DOHH2 (cell line): Measurements from ENCODE around the gene CSPG5.

Experiments used
- H3F3A ChIP-seq: fragments of 200-600 bp; sonication (generic), shearing (Covaris generic); 2 replicates; pipeline ENCODE4 v1.6.0; 2016; ENCODE audit warnings: antibody characterized with exemption, mild to moderate bottlenecking; ENCODE audit not compliant: control insufficient read depth, insufficient read depth
- H3K27ac ChIP-seq: fragments of 200-600 bp; sonication (generic); 2 replicates; pipeline ENCODE4 v1.5.1; 2014; ENCODE audit warnings: low read depth, mild to moderate bottlenecking, low read length, moderate library complexity
- H3K27me3 ChIP-seq: fragments of 200-600 bp; sonication (generic); 2 replicates; pipeline ENCODE4 v1.6.1; 2014; ENCODE audit warnings: mild to moderate bottlenecking, low read length, mixed read lengths; ENCODE audit not compliant: control insufficient read depth
- H3K36me3 ChIP-seq: fragments of 200-600 bp; sonication (generic); 2 replicates; pipeline ENCODE4 v1.6.1; 2014; ENCODE audit warnings: mild to moderate bottlenecking, low read length, moderate library complexity, mixed read lengths; ENCODE audit not compliant: control insufficient read depth
- H3K4me1 ChIP-seq: fragments of 200-600 bp; sonication (generic); 2 replicates; pipeline ENCODE4 v1.6.1; 2014; ENCODE audit warnings: mild to moderate bottlenecking, low read length, mixed read lengths; ENCODE audit not compliant: control insufficient read depth
- H3K4me2 ChIP-seq: fragments of 200-600 bp; sonication (generic); 2 replicates; pipeline ENCODE4 v1.6.0; 2014; ENCODE audit warnings: mild to moderate bottlenecking, low read length, moderate library complexity
- H3K4me3 ChIP-seq: fragments of 200-600 bp; sonication (generic); 2 replicates; pipeline ENCODE4 v1.5.1; 2014; ENCODE audit warnings: mild to moderate bottlenecking, low read length, mixed read lengths
- H3K79me2 ChIP-seq: fragments of 200-600 bp; sonication (generic); 2 replicates; pipeline ENCODE4 v1.6.1; 2014; ENCODE audit warnings: mild to moderate bottlenecking, low read length, mixed read lengths; ENCODE audit not compliant: control insufficient read depth
- H3K9me2 ChIP-seq: fragments of 200-600 bp; sonication (generic); replicated peaks from 2 replicates; pipeline ENCODE4 v1.6.1; 2014; ENCODE audit warnings: mild to moderate bottlenecking, low read length, mixed read lengths; ENCODE audit not compliant: control insufficient read depth
- H3K9me3 ChIP-seq: fragments of 200-600 bp; sonication (generic); 2 replicates; pipeline ENCODE4 v1.6.1; 2014; ENCODE audit warnings: antibody characterized with exemption, low read length, mixed read lengths; ENCODE audit not compliant: control insufficient read depth, insufficient read depth
- H4K20me1 ChIP-seq: fragments of 200-600 bp; sonication (generic); 2 replicates; pipeline ENCODE4 v1.6.0; 2014; ENCODE audit warnings: low read depth, mild to moderate bottlenecking, antibody characterized with exemption, low read length, moderate library complexity; ENCODE audit not compliant: control insufficient read depth, insufficient read depth
- CTCF ChIP-seq: fragments of 200-600 bp; sonication (generic); IDR thresholded peaks from one replicate; pipeline ENCODE4 v1.5.1; 2014; ENCODE audit warnings: antibody characterized with exemption, mild to moderate bottlenecking, low read depth, low read length; ENCODE audit not compliant: poor library complexity, severe bottlenecking
- EZH2phosphoT487 ChIP-seq: fragments of 200-600 bp; sonication (generic); IDR thresholded peaks from 2 replicates; pipeline ENCODE4 v1.6.1; 2017; ENCODE audit warnings: borderline replicate concordance, mild to moderate bottlenecking, antibody characterized with exemption, low read length, moderate library complexity, mixed read lengths

Gene CSPG5

GRCh38 chr3:47588053-47588452 lies 9.4 kb upstream of the CSPG5 start:
- H3K4me1 ChIP-seq: no peaks in the 10 kb centered on the region
- peaks cover 74% of the 10 kb centered on the region for H3K36me3 ChIP-seq
- H3K27ac ChIP-seq: no peak overlapping the region
- H3K4me3 ChIP-seq: no peak overlapping the region
- H3K4me2 ChIP-seq: no peak overlapping the region
- TF ChIP-seq CTCF: no peak
- no peak for TF ChIP-seq EZH2phosphoT487
- H3F3A ChIP-seq: peaks cover 9% of the 10 kb centered on the region
- no peaks in the 10 kb centered on the region for H3K9me2 ChIP-seq
- H4K20me1 ChIP-seq: peaks cover 3% of the 10 kb centered on the region; the same call in 1 of the 2 replicates
- no peaks in the 10 kb centered on the region for H3K9me3 ChIP-seq
- H3K79me2 ChIP-seq: no peaks in the 10 kb centered on the region
- no peaks in the 10 kb centered on the region for H3K27me3 ChIP-seq

- no peaks in the 10 kb centered on the region for H3K9me2 ChIP-seq
- peaks cover 65% of the 10 kb centered on the region for H3K36me3 ChIP-seq
- H3K27ac ChIP-seq: no peak overlapping the region
- TF ChIP-seq EZH2phosphoT487 (no peak), CTCF (no peak)
- H4K20me1 ChIP-seq: peaks cover 3% of the 10 kb centered on the region; the same call in 1 of the 2 replicates
- no peaks in the 10 kb centered on the region for H3K79me2 ChIP-seq
- no peaks in the 10 kb centered on the region for H3K4me1 ChIP-seq
- no peak overlapping the region for H3K4me2 ChIP-seq
- H3F3A ChIP-seq: peaks cover 15% of the 10 kb centered on the region
- no peaks in the 10 kb centered on the region for H3K9me3 ChIP-seq
- H3K4me3 ChIP-seq: no peak overlapping the region
- H3K27me3 ChIP-seq: no peaks in the 10 kb centered on the region
Observed at GRCh38 chr3:47586746-47587145, 8.1 kb upstream of the CSPG5 start.

GRCh38 chr3:47583320-47584075 lies 4.8 kb upstream of the CSPG5 start:
- no peak for TF ChIP-seq EZH2phosphoT487
- no peak for TF ChIP-seq CTCF
- no peaks in the 10 kb centered on the region for H3K9me2 ChIP-seq
- no peaks in the 10 kb centered on the region for H3K79me2 ChIP-seq
- no peaks in the 10 kb centered on the region for H3K9me3 ChIP-seq
- no peak overlapping the region for H3K27ac ChIP-seq
- peaks cover 34% of the 10 kb centered on the region for H3K36me3 ChIP-seq
- no peak overlapping the region for H3K4me2 ChIP-seq
- H3K4me1 ChIP-seq: peaks cover 3% of the 10 kb centered on the region; the same call in 1 of the 2 replicates
- peaks cover 24% of the 10 kb centered on the region for H3F3A ChIP-seq
- peaks cover 25% of the 10 kb centered on the region for H3K27me3 ChIP-seq
- H4K20me1 ChIP-seq: peaks cover 3% of the 10 kb centered on the region; the same call in 1 of the 2 replicates
- no peak overlapping the region for H3K4me3 ChIP-seq
